HG02852 (cell line): ENCODE data around the gene COPS2.
"Not testable (repeated sequence)": the region's sequence is repeated elsewhere in the genome, so short reads cannot be mapped to it uniquely, and the experiment has no call there.

Experiments used
- ATAC-seq: cut with Tn5 transposase; IDR thresholded peaks from one replicate; pipeline ENCODE4 v1.9.1; 2021; ENCODE audit warnings: mild to moderate bottlenecking, moderate library complexity; ENCODE audit not compliant: unreplicated experiment

COPS2 gene

GRCh38 chr15:49110158-49110944, 45.0 kb downstream of the COPS2 start:
- no peak for ATAC-seq

GRCh38 chr15:49103002-49103401, 52.4 kb downstream of the COPS2 start:
- ATAC-seq, result no peak

GRCh38 chr15:49101536-49101935, 53.9 kb downstream of the COPS2 start:
- ATAC-seq, result no peak

- ATAC-seq, result no peak
Observed at GRCh38 chr15:49096090-49096750, 59.2 kb downstream of the COPS2 start.

DNA sequence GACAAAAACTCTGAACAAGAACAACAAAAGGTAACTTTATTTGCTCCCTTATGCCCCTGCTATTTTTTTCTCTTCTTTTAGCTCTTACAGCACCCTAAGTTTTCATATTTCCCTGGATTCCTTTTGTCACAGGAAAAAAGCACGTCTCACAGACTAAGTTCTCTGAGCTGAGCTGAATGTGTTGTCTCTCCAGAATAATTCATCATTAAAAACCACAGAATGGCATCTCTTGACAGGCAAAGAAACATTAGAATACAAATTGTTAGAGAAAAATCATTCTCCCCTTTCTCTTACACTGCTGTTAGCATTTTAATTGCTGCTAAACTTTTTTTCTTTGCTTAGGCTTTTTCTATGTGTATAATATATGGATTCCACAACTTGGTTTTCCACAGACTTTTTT, 60.5 kb downstream of the COPS2 start:
- ATAC-seq, result no peak

GRCh38 chr15:49093252-49094105, 61.9 kb downstream of the COPS2 start:
- ATAC-seq, result no peak

GRCh38 chr15:49088996-49089395, 66.4 kb downstream of the COPS2 start:
- no peak for ATAC-seq

DNA sequence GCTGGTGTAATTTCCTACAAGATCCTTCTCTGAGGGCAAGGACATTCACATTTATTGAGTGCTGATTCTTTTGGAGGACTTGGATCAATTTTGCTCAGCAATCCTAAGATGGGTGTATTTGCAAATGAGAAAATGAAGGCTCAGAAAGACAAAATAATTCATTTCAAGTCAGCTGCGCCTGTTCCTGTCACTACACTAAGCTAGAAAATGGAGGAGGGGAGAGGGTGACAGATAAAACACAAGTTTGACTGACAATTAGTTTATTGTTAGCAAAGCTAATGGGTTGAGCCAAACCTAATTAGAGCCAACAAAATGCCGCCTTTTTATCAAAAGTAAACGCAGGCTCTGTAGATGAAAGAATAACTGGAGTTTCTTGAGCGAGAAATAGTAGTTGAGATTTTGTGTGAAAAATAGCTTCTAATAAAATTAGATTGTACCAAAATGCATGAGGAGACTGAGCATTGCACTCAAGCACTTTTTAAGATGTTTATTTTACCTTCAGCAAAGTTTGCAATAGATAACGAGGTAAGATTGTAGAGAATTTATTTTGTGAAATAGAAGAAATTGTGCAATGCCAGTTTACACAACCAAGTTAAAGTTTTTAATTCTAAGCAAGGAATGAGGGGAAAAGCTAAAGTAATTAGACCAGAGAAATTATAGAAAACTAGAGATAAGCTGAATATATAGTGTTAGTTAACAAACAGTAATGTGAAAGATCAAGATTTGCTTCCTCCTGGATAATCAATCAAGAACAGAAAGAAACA, 69.5 kb downstream of the COPS2 start:
- ATAC-seq, result no peak

DNA sequence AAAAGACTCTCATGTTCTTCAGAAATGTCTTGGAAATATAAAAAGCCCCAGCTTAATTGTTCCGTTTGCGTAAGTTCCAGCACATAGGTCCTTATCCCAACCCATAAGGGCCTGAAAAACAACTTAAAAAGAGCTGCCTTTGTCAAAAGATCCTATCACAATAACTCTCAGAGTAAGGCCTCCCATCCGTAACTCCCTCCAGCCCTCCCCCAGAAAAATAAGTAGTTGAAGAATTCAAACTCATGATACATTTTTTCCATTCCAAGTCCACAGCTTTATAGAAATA, 71.2 kb downstream of the COPS2 start:
- ATAC-seq, result no peak

- no peak for ATAC-seq
Observed at GRCh38 chr15:49083401-49084284, 71.8 kb downstream of the COPS2 start.

DNA sequence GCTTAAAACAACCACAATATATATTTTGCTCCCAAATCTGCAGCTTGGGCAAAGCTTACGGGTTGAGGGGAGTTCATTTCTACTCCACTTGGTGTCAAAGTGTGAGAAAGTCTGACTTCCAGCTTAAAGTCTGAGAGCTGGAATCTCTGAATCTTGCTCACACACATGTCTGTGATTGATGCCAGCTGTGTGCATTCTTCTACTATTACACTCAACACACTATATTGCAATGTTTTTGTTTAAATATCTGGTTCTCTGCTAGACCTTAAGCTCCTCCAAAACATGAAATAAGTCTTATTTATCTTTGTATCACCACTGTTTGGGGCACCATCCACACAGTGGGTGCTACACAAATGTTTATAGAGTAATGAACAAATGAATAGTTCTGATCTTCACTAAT, 72.4 kb downstream of the COPS2 start:
- no peak for ATAC-seq

GRCh38 chr15:49079340-49080039, 75.9 kb downstream of the COPS2 start:
- no peak for ATAC-seq

DNA sequence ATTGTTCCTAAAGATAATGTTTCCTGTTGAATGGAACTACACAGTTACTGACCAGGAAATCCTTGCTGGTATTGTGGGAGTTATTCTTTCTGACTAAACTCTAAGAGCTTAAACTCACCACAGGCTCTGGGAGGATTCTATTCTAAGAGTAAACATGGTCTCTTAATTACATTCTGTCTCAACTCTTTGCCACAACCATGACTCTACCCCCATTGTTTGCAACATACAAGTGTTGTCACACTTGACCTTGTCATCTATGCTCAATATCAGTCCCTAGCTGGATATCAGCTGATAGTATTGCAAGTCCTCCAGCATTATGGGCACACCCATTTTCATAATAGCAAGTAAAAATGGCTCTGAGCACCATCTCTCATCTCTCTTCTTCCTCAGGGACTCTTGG, 79.5 kb downstream of the COPS2 start:
- ATAC-seq, result no peak

- ATAC-seq, result not testable (repeated sequence)
Observed at GRCh38 chr15:49074589-49075287, 80.7 kb downstream of the COPS2 start.
